Small intestine (tissue), 7 donors: ENCODE data around the gene SLC15A4. TPM values are rescaled to one million over a fixed set of nuclear protein-coding genes. Genes with fewer than 3 reads are reported as not detected.

Experiments
- DNase-seq, 2 donors: peaks; one replicate each; pipeline versions ENCODE4 v3.0.0 to v3.0.0-alpha.2; 2013
- FAIRE-seq: peaks from 2 replicates; lab custom pipeline; 2012; peaks lifted over from hg19 to GRCh38; lab: Jason Lieb, UNC
- H3K27ac ChIP-seq, 3 donors: one replicate each; pipeline ENCODE4 v1.5.1; 2013; ENCODE audit warnings: low read length in 2 of 3, mild to moderate bottlenecking in 2 of 3, control low read depth in 1 of 3, inconsistent platforms in 1 of 3, low read depth in 1 of 3, moderate library complexity in 1 of 3
- H3K27me3 ChIP-seq, 3 donors: one replicate each; pipeline ENCODE4 v1.6.1; 2013; ENCODE audit warnings: low read length in 3 of 3, inconsistent platforms in 1 of 3; ENCODE audit not compliant: control insufficient read depth in 3 of 3, insufficient read depth in 3 of 3
- H3K36me3 ChIP-seq, 3 donors: one replicate each; pipeline ENCODE4 v1.6.1; 2013; ENCODE audit warnings: low read length in 3 of 3, inconsistent platforms in 1 of 3, low read depth in 1 of 3, mild to moderate bottlenecking in 1 of 3, moderate library complexity in 1 of 3; ENCODE audit not compliant: control insufficient read depth in 3 of 3, insufficient read depth in 2 of 3
- H3K4me1 ChIP-seq, 3 donors: one replicate each; pipeline ENCODE4 v1.6.1; 2013; ENCODE audit warnings: low read length in 2 of 3, inconsistent platforms in 1 of 3, low read depth in 1 of 3, mild to moderate bottlenecking in 1 of 3, moderate library complexity in 1 of 3; ENCODE audit not compliant: control insufficient read depth in 3 of 3, insufficient read depth in 2 of 3
- H3K4me3 ChIP-seq, 3 donors: one replicate each; pipeline ENCODE4 v1.5.1; 2013; ENCODE audit warnings: low read length in 3 of 3, control low read depth in 1 of 3, inconsistent platforms in 1 of 3, low read depth in 1 of 3, mild to moderate bottlenecking in 1 of 3, moderate library complexity in 1 of 3
- H3K9me3 ChIP-seq, 2 donors: one replicate each; pipeline ENCODE4 v1.6.1; 2013; ENCODE audit warnings: low read depth in 1 of 2, low read length in 1 of 2; ENCODE audit not compliant: control insufficient read depth in 2 of 2, insufficient read depth in 1 of 2
- WGBS, 3 donors: extraction: QIAGEN DNeasy Blood & Tissue Kit; methylation state at CpG; one replicate each; pipeline ENCODE4 v1.1.7; 2013; 5-methylcytosine and 5-hydroxymethylcytosine counted together
- polyA plus RNA-seq, 4 donors: library from polyadenylated mRNA; stranded (reverse) in 3 of 4; unstranded in 1 of 4; fragments of 200-250 nt in 3 of 4; fragments of 120-200 nt in 1 of 4; gene quantifications; one replicate each; pipeline versions ENCODE4 v1.2.1 to v1.2.3, GENCODE V29; 2013
- donor health status: healthy with polysubstance abuse.
- donor health status: control.
- donor health status: control.
- donor health status: Bipolar disorder and iron deficiency.
- donor health status: healthy.

SLC15A4 gene
- polyA plus RNA-seq, 4 donors, result 6.5 to 18.0 (median 8.5) TPM

GRCh38 chr12:128820253-128820652 lies 3.5 kb downstream of the SLC15A4 start:
- 90 to 95% (median 91%) methylated on average over 6 of the region's 6 CpGs for WGBS, 3 donors
- Histone ChIP-seq H3K4me1 (peaks cover 0 to 14% (median 12%) of the 10 kb centered on the region in 3 donors), H3K4me3 (no peak overlapping the region), H3K27me3 (no peaks in the 10 kb centered on the region), H3K36me3 (peaks cover 0 to 13% (median 0%) of the 10 kb centered on the region in 3 donors), H3K27ac (peak overlapping the region in 1 of 3 donors; percentile 30), H3K9me3 (no peaks in the 10 kb centered on the region)
- DNase-seq (no peak), FAIRE-seq (no peak)

- WGBS, 3 donors, result 86 to 91% (median 88%) methylated on average over 16 of the region's 16 CpGs
- peaks cover 0 to 12% (median 9%) of the 10 kb centered on the region in 3 donors for H3K4me1 ChIP-seq
- H3K36me3 ChIP-seq, result peaks cover 0 to 16% (median 0%) of the 10 kb centered on the region in 3 donors
- no peak overlapping the region for H3K4me3 ChIP-seq
- DNase-seq (no peak), FAIRE-seq (no peak)
- no peak overlapping the region for H3K27ac ChIP-seq
- H3K9me3 ChIP-seq, result no peaks in the 10 kb centered on the region
- no peaks in the 10 kb centered on the region for H3K27me3 ChIP-seq
Observed at GRCh38 chr12:128819293-128820144, 4.2 kb downstream of the SLC15A4 start.

- Histone ChIP-seq H3K27ac (peak overlapping the region in 1 of 3 donors; percentile 55), H3K27me3 (no peaks in the 10 kb centered on the region), H3K4me1 (peaks cover 0 to 12% (median 8%) of the 10 kb centered on the region in 3 donors), H3K9me3 (no peaks in the 10 kb centered on the region), H3K36me3 (peaks cover 2 to 24% (median 4%) of the 10 kb centered on the region in 3 donors), H3K4me3 (no peak overlapping the region)
- no peak for FAIRE-seq
- WGBS, 3 donors, result 58 to 60% (median 60%) methylated on average over 13 of the region's 13 CpGs
- no peak for DNase-seq
Observed at GRCh38 chr12:128818065-128819022, 5.4 kb downstream of the SLC15A4 start.

GRCh38 chr12:128817111-128818015 lies 6.4 kb downstream of the SLC15A4 start:
- H3K27me3 ChIP-seq, result no peaks in the 10 kb centered on the region
- FAIRE-seq (no peak), DNase-seq (no peak)
- peak overlapping the region in 1 of 3 donors; percentile 18 for H3K27ac ChIP-seq
- H3K4me3 ChIP-seq, result no peak overlapping the region
- H3K9me3 ChIP-seq, result no peaks in the 10 kb centered on the region
- peaks cover 0 to 12% (median 4%) of the 10 kb centered on the region in 3 donors for H3K4me1 ChIP-seq
- 56 to 68% (median 68%) methylated on average over 8 of the region's 8 CpGs for WGBS, 3 donors
- peaks cover 4 to 31% (median 7%) of the 10 kb centered on the region in 3 donors for H3K36me3 ChIP-seq

- peaks cover 0 to 8% (median 0%) of the 10 kb centered on the region in 3 donors for H3K4me1 ChIP-seq
- H3K4me3 ChIP-seq, result no peak overlapping the region
- no peak for FAIRE-seq
- no peaks in the 10 kb centered on the region for H3K9me3 ChIP-seq
- peaks cover 4 to 35% (median 7%) of the 10 kb centered on the region in 3 donors for H3K36me3 ChIP-seq
- no peak overlapping the region for H3K27ac ChIP-seq
- H3K27me3 ChIP-seq, result no peaks in the 10 kb centered on the region
- DNase-seq, result no peak
- 91 to 97% (median 94%) methylated on average over 4 of the region's 4 CpGs for WGBS, 3 donors
Observed at GRCh38 chr12:128816643-128816920, 7.2 kb downstream of the SLC15A4 start.

GRCh38 chr12:128815779-128816642 lies 7.7 kb downstream of the SLC15A4 start:
- H3K4me1 ChIP-seq, result peaks cover 0 to 8% (median 0%) of the 10 kb centered on the region in 3 donors
- H3K36me3 ChIP-seq, result peaks cover 4 to 34% (median 7%) of the 10 kb centered on the region in 3 donors
- 75 to 85% (median 84%) methylated on average over 7 of the region's 7 CpGs for WGBS, 3 donors
- DNase-seq (no peak), FAIRE-seq (no peak)
- H3K9me3 ChIP-seq, result no peaks in the 10 kb centered on the region
- H3K27ac ChIP-seq, result no peak overlapping the region
- no peak overlapping the region for H3K4me3 ChIP-seq
- no peaks in the 10 kb centered on the region for H3K27me3 ChIP-seq
